ENCODE results near the gene GGTA1. TPM values are rescaled to one million over a fixed set of nuclear protein-coding genes. Genes with fewer than 3 reads are reported as not detected.
A peak's percentile ranks its signal among the peaks of the same experiment; 100 is the strongest.

Gene GGTA1
- total RNA-seq, 2 donors from 2014 or later: 0.94 to 4.2 TPM

GRCh38 chr9:121451586-121451985 is 48.1 kb downstream of the GGTA1 start:
- H3K36me3 ChIP-seq: no peaks in the 10 kb centered on the region
- no peaks in the 10 kb centered on the region for H3K27me3 ChIP-seq
- no peak overlapping the region for H3K9ac ChIP-seq (ENCODE audit: low read depth in 2 of 2, low read length in 2 of 2)
- H3K4me1 ChIP-seq: peaks cover 3% of the 10 kb centered on the region
- no peak overlapping the region for H3K27ac ChIP-seq
- intact Hi-C loops (cut with DNase I): no loop called here
- no peak for TF ChIP-seq CTCF (IDR thresholded peaks at IDR 0.05)
- no peak overlapping the region for H3K4me3 ChIP-seq
- H3K9me3 ChIP-seq: no peaks in the 10 kb centered on the region
- DNase-seq: no peak

GRCh38 chr9:121450241-121450640 is 49.4 kb downstream of the GGTA1 start:
- Histone ChIP-seq H3K9ac (ENCODE audit: low read depth in 2 of 2, low read length in 2 of 2) (no peak overlapping the region), H3K27me3 (no peaks in the 10 kb centered on the region), H3K9me3 (no peaks in the 10 kb centered on the region), H3K4me3 (no peak overlapping the region), H3K4me1 (peaks cover 3% of the 10 kb centered on the region), H3K36me3 (no peaks in the 10 kb centered on the region), H3K27ac (no peak overlapping the region)
- intact Hi-C loops (cut with DNase I): no loop called here
- peak; percentile 25 for DNase-seq
- no peak for TF ChIP-seq CTCF (IDR thresholded peaks at IDR 0.05)

GRCh38 chr9:121449786-121450185 is 49.9 kb downstream of the GGTA1 start:
- DNase-seq: no peak
- intact Hi-C loops (cut with DNase I): no loop called here
- Histone ChIP-seq H3K9ac (ENCODE audit: low read depth in 2 of 2, low read length in 2 of 2) (no peak overlapping the region), H3K27me3 (no peaks in the 10 kb centered on the region), H3K4me1 (peaks cover 3% of the 10 kb centered on the region), H3K4me3 (no peak overlapping the region), H3K27ac (no peak overlapping the region), H3K36me3 (no peaks in the 10 kb centered on the region), H3K9me3 (no peaks in the 10 kb centered on the region)
- TF ChIP-seq CTCF (IDR thresholded peaks at IDR 0.05): no peak

DNA sequence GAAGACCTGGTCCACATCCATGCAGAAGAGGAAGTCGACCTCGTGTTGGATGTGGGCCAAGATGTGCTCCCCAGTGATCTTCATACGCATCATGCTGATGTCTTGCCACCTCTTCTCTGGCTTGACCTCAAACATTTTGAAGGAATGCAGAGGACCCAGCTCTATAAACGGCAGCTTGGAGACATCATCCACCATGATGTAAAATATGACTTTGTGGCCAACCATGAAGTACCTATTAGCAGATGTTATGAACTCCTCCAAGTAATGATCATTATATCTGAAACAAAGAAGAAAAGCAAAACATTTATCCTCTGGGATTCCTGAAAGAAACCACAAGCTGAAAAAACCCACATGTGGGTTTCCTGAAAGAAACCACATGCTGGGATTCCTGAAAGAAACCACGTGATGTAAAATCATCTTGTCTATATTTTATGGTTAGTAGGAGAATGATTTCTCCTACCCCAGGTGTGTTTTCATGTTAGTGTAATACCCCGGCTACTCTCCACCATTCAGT is 52.3 kb downstream of the GGTA1 start:
- peaks cover 3% of the 10 kb centered on the region for H3K4me1 ChIP-seq
- H3K27ac ChIP-seq: no peak overlapping the region
- intact Hi-C loops (cut with DNase I): no loop called here
- no peak overlapping the region for H3K4me3 ChIP-seq
- no peaks in the 10 kb centered on the region for H3K9me3 ChIP-seq
- H3K36me3 ChIP-seq: no peaks in the 10 kb centered on the region
- no peak for DNase-seq
- H3K27me3 ChIP-seq: no peaks in the 10 kb centered on the region
- H3K9ac ChIP-seq (ENCODE audit: low read depth in 2 of 2, low read length in 2 of 2): no peak overlapping the region
- no peak for TF ChIP-seq CTCF (IDR thresholded peaks at IDR 0.05)

DNA sequence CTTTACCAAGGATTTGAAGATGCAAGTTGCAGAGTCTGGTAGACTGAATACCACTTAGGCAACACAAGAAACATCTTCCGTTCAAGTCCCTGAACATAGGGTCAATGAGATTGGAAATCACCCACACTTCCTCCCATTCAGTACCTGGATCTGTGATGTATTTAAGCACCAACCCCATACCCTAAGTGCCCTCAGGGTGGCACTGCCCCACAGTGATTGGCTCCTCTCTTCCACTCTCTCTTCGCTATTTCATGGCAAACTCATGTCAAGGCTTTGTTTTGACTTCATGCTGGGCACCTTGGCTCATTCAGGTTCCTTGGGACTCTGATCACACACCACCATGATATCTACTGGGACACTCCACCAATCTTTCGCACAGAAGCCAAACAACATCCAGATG is 53.7 kb downstream of the GGTA1 start:
- no peak overlapping the region for H3K4me3 ChIP-seq
- H3K36me3 ChIP-seq: no peaks in the 10 kb centered on the region
- H3K27me3 ChIP-seq: no peaks in the 10 kb centered on the region
- DNase-seq: no peak
- no peak overlapping the region for H3K27ac ChIP-seq
- intact Hi-C loops (cut with DNase I): no loop called here
- no peak overlapping the region for H3K9ac ChIP-seq (ENCODE audit: low read depth in 2 of 2, low read length in 2 of 2)
- no peak for TF ChIP-seq CTCF (IDR thresholded peaks at IDR 0.05)
- no peaks in the 10 kb centered on the region for H3K9me3 ChIP-seq
- H3K4me1 ChIP-seq: peaks cover 3% of the 10 kb centered on the region

All from colonic mucosa (tissue), 4 donors.